ENCODE measurements around the gene DTNB.
"Not testable (repeated sequence)": the region's sequence is repeated elsewhere in the genome, so short reads cannot be mapped to it uniquely, and the experiment has no call there.

DTNB gene

DNA sequence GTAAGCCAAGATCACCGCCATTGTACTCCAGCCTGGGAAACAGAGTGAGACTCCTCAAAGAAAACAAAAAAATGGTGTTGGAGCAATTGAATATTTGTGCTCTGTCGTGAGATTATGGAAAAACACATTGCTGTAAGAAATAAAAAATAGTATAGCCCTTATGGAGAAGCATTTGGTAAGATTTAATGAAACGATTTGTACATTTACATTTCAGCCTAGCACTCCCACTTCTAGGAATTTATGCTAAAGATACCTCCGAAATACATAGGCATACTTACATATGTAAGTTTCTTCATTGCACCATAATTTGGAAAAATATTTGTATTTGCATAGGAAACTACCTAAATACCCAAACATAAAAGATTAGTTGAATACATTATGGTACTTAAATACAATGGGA lies 8.7 kb upstream of the DTNB start:
- DNase-seq = no peak

DNA sequence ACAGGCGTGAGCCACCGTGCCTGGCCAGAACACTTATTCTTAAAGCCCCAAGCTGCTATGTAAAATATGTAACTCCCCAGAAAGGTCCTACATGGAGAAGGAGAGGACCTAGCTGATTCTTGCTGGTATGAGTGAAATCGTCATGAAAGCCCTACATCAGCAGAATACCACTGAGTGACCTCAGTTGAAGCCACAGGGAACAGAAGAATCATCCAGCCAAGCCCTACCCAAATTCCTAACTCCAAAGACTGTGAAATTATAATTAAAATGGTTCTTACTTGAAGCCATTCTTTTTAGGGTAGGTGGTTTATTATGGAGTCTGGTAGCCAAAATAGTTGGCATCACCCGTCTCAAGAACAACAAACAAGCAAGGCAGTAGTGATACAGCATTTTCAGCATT lies 4.5 kb upstream of the DTNB start:
- no peak for DNase-seq

DNA sequence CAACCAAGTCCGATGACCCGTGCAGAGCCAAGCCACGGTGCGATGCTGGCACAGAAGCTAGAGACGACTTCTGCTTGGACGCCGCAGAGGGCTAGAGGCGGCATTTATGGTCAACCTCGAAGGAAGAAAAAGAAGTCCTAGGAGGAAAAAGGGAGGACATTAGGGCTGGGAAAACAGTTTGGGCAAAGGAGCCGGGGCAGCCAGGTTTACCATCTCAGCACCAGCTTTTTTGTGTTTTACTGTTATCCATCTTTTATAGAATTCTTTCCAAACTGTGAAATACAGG lies 643 bp upstream of the DTNB start:
- DNase-seq = no peak

DNA sequence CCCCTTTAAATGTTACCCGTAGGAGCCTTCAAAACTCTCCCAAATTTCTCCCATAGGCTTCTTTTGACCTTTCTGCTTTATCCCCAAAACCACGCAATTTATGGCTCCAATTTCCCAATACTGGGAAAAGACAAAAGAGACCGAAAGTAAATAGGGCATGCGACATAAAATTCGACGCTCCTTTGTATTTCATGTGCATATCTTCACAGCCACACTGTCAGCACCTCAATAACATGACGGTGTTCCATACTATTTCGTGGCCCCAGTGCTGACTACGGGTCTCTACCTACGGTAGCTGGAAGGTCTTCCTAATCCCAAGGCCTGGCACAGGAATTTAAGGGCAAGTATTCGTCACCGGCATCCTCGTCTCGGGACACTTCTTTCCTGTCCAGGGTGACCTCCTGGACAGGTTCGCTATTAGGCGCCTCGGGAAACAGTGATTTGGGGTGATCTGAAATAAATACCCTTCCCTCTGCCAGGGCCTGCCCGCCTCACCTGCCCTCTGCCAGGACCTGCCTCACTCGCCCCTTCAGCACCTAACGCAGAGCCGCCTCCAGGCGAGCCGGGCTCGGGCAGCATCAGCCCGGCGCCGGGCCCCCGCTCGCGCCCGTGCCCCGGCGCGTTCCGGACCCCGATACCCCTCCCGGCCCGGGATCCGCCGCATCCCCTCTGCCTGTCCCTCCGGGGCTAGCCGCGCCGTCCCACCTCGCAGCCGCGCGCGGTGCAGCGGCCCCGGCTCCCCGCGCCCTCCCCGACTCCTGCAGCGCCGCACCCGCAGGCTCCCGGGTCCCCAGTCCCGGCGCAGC lies 680 bp downstream of the DTNB start:
- DNase-seq = peak; percentile 32

DNA sequence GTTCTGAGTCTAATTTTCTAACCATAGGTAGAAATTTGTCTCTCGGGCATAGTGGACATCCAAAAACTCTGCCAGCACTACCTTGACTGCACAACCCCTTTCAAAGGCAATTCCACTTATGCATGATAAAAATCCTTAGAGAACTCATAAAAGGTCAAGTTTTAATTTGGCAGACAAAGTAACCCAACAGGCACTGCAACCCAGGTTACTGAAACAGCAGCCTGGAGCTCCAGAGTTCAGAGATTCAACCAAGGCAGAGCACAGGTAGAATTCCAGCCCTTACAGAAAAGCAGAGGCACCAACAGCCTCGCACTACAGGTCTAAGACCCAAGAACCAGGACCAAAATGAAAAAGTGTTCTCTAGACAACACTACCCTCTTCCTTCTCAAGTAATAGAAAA lies 1.8 kb downstream of the DTNB start:
- DNase-seq = no peak

DNA sequence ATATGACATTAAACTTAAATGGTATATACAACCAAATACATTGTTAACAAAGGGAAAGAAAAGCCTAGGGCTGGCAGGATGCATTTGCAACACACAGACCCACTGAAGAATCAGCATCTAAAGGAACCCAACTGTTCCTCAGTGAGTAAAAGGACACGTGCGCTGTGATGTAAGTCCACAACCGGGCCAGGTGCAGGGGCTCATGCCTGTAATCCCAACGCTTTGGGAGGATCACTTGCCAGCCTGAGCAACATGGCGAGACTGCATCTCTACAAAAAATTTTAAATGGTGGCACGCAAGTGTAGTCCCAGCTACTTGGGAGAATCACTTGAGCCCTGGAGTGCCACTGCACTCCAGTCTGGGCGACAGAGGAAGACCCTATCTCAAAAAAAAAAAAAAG lies 3.9 kb downstream of the DTNB start:
- no peak for DNase-seq

DNA sequence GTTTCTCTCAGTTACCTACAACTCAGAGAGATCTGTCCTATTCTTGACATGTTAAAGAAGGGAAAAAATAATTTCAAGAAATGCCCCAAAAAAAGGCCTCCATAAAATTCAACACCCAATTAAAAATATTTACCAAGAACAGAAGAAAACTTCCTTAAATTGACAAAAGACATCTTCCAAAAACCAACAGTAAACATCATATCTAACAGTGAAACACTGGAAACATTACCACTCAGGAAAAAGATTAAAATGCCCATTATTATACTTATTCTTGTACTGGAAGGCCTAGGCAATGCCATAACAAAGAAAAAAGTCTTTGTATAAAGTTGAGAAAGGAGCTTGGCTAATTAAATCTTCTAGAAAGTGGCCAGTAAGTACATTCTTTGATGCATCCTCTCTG lies 7.2 kb downstream of the DTNB start:
- no peak for DNase-seq

DNA sequence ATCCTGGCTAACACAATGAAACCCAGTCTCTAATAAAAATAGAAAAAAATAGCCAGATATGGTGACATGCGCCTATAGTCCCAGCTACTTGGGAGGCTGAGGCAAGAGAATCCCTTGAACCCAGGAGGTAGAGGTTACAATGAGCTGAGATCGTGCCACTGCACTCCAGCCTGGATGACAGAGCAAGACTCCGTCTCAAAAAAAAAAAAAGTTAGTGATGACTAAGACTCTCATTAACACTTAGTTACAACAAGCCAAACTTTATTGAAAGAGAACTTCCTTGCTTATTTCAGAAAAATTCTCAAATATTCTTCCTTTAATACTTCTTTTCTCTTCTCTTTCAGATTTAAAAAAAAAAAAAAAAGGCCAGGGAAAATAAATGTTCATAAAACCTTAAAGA lies 7.9 kb downstream of the DTNB start:
- DNase-seq = not testable (repeated sequence)

DNA sequence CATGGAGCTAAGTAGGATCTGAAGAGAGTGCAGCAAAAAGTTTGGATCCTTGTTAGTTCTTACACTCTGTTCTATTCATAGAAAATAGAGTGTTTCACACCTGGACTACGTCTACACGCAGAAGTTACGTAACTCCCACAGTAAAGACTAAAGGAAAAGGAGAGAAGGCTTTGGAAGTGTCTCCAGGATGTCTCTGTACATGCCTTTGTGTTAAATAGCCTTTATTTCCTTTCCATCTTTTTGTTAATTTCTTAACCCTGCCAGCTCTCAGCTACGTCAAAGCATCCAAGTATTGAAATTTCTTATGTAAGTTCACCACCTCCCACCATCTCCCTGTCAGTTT lies 8.4 kb downstream of the DTNB start:
- DNase-seq = no peak

DNA sequence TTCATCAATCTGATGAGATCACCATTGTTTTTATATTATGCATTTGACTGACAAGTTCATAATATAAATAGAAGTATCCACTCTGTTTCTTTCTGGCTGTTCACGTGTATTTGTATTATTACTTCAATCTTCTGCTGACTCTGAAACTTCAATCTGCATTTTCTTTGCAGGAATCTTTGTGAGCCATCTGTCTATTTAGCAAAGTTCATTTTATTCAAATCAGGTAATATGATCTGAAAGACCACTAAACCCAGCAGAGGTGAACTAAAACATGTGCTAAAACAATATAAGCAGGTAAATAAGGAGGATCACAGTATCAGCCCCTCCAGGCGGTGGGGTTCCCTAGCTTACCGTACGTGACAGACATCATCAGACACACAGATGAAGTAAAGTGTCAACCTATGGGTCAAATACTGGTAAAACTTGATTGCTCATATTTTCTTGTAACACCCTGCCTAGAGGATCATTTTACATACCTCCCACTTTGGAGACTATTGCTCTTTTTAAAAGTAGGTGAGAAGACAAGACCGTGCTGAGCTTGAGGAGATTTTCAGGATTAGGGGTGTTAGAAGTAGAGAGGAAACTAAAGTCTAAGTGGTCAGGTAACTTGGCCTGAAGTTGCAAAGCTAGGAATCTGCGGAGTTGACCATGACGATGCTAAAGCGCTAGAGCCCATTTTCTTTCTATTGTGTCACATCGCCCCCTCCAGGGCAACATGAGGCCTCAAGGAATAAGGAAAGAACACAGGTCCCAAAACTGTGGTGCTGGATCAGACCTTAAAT lies 9.0 kb downstream of the DTNB start:
- peak; percentile 72 for DNase-seq

DNA sequence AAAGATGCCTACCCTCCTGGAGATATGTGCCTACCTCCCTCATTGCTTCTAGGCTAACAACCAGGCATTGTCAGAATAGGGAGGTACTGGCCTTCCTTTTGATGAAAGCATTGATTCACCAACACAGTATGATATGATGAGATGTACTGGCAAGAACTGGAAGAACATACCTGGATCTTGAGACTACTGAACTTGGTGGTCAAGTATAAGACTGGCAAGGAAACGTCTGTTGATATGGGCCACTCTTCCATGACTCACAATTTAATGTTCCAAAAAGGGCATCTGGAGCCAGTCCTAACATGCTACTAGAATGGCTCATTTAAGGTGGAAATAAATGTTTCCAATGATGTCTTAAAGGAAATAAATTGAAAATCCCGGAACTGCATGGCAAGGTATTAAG lies 18.1 kb downstream of the DTNB start:
- DNase-seq = no peak

DNA sequence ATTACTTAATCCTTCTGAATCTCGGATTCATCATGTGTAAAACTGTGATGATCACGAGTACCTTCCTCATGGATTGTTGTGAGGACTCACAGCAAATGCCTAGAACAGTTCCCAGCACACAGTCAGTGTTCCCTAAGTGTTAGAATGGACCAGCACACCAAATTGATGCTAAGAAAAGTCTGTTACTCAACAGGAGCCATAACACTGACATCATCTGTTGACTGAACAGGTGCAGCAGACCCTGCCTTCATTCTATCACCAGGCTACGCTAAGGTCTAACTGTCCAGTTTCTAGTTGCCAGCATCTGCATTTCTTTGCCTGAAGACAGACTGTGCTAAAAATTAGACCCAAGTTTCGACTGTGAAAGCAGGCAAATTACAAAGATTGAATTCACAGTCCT lies 18.6 kb downstream of the DTNB start:
- no peak for DNase-seq

DNA sequence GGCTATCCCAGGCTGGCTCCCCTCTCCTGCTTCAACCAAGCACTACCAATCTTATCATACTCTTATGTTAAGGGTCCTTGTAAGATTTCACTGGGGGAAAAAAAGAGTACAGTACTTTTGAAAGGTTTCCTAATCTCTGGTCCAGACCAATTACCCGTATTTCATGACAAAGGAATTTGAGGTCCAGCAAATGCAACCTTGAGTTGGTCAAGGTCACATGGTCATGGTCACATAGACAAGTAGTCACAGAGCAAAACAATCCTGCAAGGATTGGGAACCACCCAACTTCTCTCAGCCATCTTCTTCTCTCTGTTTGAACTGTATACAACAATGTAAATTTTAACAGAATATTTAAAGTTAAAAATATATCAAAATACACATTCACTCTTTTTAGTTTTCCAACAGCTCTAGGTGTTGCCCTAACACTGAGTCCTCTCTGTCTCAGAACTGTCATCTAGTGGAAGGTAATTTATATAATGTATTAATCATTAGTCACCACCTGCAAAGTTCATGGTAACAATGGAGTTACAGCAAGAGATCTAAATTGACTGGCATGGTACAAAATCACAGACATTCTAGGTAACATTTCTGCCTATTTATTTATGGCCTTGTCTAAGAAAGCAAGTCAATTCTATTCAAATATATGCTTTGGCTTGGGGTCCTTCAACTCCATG lies 21.5 kb downstream of the DTNB start:
- no peak for DNase-seq

DNA sequence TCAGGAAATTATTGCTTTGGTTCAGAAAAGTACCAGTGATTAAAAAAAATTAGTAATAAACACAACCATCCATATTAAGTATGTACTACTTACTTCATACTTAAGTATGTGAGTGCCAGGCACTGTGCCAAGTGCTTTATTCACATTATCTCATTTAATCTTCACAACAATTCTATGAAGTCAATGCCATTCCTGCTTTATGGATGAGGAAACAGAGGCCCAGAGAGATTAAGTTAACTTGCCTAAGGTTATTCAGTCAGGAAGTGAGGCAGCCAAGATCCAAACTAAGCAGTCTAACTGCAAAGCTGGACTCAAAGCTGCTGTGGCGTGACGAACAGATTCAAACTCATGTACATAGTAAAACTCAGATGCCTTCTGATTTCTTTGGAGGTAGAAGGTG lies 22.3 kb downstream of the DTNB start:
- DNase-seq = peak; percentile 29

DNA sequence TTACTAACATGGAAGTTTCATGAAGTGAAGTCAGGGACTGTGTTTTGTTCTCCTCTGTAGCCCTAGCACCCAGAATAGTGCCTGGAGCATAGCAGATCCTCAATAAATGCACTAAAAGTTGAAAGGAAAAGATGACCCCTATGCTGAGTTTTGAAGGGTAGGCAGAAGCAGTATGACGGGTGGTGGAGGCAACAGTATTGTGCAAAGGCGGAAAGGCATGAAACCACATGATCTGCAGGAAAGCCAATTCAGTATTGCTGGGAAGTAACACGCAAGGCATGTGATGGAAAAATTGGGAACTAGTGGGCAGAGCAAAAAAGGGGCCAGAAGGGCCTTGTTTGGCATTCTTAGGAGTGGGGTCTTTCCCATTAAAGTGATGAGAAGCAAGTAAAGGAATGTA lies 23.1 kb downstream of the DTNB start:
- DNase-seq = no peak

DNA sequence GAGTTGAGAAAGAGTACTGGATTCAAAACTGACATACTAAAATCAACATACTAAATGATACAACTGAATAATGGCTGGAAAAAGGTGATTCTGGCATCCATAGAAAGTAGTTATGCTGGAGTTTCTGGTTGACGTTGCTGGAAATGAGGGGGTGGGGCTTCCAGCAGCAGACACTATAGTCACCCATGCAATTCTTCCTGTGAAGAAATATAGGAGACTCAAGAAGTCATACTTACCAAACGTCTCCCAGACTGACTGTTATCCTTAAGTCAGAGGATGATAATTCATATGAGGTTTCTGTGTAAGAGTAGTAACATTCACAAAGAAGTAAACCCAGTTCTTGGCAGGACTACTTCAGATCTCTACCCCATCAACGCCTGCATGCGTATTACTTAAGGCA lies 23.6 kb downstream of the DTNB start:
- DNase-seq = no peak

DNA sequence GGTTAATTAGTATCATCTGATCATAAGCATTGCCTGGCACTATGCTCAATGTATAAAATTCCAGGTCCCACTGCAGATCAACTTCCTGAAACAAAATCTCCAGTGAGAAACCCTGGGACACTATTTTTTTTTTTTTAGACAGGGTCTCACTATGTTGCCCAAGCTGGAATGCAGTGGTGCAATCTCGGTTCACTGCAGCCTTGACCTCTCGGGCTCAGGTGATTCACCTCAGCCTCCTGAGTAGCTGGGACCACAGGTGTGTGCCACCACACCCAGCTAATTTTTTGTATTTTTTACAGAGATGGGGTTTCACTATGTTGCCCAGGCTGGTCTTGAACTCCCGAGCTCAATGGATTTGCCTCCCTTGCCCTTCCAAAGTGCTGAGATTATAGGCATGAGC lies 31.1 kb downstream of the DTNB start:
- no peak for DNase-seq

DNA sequence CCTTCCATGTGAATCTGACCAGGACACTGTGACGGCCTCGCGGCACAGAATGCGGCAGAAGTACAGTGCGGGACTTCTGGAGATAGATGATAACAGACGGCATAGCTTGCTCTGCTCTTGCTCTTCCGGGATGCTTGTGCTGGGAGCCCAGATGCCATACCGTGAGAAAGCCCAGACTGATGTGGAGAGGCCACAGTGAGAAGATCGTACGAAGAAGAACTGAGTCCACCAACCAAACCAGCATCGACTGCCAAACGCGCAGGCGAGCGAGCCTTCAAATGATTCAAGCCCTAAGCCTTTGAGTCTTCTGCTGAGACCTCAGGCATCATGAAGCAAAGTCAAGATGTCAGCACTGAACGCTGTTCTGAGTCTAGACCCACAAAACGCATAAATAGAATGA lies 33.7 kb downstream of the DTNB start:
- DNase-seq = no peak

DNA sequence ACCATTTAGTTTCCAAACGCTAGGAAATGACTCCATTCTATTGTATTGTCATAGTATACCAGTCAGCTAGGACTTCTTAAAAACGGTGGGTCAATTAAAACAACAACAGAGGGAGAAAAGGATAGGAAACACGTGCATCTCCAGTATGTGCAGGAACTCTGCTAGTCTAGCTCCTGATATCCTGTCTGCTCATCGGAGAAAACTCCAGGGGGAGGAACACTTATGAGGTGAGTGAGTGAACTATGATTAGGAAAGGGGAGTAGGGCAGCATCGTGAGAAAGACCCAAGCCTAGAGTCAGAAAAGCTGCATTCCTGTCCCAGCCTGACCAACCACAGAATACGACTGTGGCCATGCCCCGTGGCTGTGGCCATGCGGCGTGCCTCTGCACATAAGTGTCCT lies 34.2 kb downstream of the DTNB start:
- DNase-seq = no peak

DNA sequence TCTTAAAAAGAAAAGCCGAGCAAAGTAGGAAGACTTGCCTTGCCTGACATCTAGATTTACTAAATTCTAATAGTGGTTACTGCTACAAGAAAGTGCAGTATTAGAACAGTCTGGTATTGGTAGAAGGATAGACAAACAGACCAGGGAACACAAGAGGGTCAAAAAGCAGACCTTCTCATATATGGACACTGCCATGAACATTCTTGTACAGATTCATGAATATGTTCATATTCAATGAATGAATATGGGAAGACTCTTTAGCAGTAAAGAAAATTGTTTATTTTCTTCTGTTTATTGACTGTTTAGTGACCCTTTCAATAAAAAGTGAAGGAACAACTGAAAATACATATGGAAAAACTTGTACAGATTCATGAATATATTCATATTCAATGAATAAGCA lies 37.6 kb downstream of the DTNB start:
- DNase-seq = no peak

DNA sequence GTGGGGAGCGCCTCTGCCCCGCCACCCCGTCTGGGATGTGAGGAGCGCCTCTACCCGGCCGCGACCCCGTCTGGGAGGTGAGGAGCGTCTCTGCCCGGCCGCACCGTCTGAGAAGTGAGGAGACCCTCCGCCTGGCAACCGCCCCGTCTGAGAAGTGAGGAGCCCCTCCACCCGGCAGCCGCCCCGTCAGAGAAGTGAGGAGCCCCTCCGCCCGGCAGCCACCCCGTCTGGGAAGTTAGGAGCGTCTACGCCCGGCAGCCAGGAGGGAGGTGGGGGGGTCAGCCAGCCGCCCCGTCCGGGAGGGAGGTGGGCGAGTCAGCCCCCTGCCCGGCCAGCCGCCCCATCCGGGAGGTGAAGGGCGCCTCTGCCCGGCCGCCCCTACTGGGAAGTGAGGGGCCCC lies 39.6 kb downstream of the DTNB start:
- not testable (repeated sequence) for DNase-seq

DNA sequence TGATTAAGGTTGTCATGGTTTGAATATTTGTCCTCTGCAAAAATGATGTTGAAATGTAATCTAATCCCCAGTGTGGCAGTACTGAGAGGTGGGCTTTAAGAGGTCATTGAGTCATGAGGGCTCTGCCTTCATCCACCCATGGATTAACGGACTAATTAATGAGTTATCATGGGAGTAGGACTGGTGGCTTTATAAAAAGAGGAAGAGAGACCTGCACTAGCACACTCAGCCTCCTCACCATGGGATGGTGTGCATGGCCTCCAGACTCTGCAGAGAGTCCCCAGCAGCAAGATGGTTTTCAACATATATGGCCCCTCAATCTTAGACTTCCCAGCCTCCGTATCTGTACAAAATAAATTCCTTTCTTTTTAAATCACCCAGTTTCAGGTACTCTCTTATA lies 41.0 kb downstream of the DTNB start:
- DNase-seq = no peak

DNA sequence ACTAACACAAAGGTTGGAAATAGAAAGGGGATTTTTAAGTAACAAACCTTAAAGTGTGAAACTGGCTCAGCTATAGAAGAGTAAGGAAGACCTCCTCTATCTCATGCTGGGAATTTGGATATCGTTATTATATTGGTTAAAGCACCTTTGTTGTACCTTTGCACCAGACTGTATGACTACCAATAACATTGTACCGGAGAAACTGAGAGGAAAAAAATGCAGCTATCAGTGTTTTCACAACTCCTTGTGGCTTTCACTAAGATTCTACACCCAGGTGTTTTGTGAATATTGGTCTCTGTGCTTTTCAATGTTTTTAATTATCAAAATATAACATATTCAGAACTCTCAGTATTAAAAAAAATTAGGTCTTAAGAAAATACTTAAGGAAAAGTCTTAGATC lies 48.7 kb downstream of the DTNB start:
- DNase-seq = no peak

DNA sequence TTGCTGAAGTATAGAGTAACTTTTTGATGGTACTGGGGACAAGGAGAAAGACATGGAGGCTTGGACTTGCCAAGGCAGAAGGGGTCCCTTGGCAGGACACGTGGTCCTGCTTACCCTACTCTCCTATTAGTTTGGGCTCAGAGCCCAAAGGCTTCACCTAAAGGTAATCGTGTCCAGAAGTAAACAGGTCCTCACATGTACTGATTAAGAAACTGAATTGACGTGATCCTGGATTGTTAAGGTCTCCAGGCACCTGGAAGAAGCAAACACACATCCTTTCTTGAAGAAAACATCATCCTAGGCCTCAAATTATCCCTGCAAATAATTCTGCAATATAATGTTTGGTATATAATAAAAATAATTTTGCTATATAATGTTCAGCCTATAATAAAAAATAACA lies 50.0 kb downstream of the DTNB start:
- no peak for DNase-seq
